ENCODE results near the gene CPA4. TPM values are rescaled to one million over a fixed set of nuclear protein-coding genes. Genes with fewer than 3 reads are reported as not detected.

CPA4 gene
- total RNA-seq, 3 donors from 2014 or later (not counting 1 experiment from before 2014, with no cell fraction given), result not detected

DNA sequence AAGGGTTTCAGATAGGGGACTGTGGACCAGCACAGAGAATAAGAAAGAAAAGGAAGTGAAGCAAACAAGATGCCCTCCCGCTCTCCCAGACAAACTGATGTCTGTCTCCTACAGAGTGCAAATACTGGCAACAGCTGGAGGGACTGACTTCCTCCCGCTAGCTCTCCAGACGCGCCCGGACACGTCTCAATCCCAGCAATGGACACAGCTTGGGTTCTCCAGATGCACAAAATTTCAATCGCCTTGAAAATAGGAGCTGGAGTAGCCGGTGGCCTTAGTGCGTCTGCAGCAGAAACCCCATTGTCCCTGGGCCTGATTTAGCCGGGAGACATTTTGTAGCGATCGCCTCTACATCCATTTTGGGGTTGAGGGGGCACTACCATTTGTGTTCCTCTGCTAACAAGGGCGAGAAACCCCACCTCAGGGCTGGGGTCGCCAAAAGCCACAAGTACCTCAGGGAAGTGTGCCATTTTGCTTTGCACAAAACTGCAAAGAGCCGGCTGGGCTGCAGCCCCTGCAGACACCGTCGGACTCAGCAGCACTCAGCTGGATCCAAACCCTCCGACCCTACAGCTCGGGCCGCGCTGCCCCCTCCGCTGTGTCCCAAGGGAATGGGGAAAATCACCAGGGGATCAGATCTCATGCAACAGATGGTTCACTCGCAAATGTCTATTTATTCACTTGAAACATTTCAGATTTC lies 20.4 kb upstream of the CPA4 start:
- no peaks in the 10 kb centered on the region for H3K4me1 Mint-ChIP-seq
- Histone ChIP-seq H3K27me3 (ENCODE audit: control insufficient read depth, insufficient read depth, low read length) (peaks cover 3% of the 10 kb centered on the region), H3K4me3 (ENCODE audit: low read length) (no peak overlapping the region), H3K36me3 (ENCODE audit: control insufficient read depth, insufficient read depth, low read length) (no peaks in the 10 kb centered on the region), H3K4me1 (ENCODE audit: control insufficient read depth, insufficient read depth, low read length) (peaks cover 4% of the 10 kb centered on the region), H3K27ac (ENCODE audit: low read length) (no peak overlapping the region), H3K9me3 (ENCODE audit: control insufficient read depth, insufficient read depth, low read length) (no peaks in the 10 kb centered on the region)
- H3K36me3 Mint-ChIP-seq, result no peaks in the 10 kb centered on the region
- DNase-seq (no peak), ATAC-seq (no peak)
- intact Hi-C loops (cut with micrococcal nuclease), result no loop called here
- H3K27me3 Mint-ChIP-seq (ENCODE audit: low read depth in 2 of 2), result peaks cover 35 to 43% of the 10 kb centered on the region in 2 donors
- no peak overlapping the region for H3K4me3 Mint-ChIP-seq
- H3K27ac Mint-ChIP-seq, result no peak overlapping the region
- no peaks in the 10 kb centered on the region for H3K9me3 Mint-ChIP-seq
- TF ChIP-seq, protein P1, sequence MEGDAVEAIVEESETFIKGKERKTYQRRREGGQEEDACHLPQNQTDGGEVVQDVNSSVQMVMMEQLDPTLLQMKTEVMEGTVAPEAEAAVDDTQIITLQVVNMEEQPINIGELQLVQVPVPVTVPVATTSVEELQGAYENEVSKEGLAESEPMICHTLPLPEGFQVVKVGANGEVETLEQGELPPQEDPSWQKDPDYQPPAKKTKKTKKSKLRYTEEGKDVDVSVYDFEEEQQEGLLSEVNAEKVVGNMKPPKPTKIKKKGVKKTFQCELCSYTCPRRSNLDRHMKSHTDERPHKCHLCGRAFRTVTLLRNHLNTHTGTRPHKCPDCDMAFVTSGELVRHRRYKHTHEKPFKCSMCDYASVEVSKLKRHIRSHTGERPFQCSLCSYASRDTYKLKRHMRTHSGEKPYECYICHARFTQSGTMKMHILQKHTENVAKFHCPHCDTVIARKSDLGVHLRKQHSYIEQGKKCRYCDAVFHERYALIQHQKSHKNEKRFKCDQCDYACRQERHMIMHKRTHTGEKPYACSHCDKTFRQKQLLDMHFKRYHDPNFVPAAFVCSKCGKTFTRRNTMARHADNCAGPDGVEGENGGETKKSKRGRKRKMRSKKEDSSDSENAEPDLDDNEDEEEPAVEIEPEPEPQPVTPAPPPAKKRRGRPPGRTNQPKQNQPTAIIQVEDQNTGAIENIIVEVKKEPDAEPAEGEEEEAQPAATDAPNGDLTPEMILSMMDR (IDR thresholded peaks at IDR 0.05), result no peak
- 89% methylated on average over 23 of the region's 23 CpGs for WGBS (ENCODE audit: insufficient coverage)

DNA sequence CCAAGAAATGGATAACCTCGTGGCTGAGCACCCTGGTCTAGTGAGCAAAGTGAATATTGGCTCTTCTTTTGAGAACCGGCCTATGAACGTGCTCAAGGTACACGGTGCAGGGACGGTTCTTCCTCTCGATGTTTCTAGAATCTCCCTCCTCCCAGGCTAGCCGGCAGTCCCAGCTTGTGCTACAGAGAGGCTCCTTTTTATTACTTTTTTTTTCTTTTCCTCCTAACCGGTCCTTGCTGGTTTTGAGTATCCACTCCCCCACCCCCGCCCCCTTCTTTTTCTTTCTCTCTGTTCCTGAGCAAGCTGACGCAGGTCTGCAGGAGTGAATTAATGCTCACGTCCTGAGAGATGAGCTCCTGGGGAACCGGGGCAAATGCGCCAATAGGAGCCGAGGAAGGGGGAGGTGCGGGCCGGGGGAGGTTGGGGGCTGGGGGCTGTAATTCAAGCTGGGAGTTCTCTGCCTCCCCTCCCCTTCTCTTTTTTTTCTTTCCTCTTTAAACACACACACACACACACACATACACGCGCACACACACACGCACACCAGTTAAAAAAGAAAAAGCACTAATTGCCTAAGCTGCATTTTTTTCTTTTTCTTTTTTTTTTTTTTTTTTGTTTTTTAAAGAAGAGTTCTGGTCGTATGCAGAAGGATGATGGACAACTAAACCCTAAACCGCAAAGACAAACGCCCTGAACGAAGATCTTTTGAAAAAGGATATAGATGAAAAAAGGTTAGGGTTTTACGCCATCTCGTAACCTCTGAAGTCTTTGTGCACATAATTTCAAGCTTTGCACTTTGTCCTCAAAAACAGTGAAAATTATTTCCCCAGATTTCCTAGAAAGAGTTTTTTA lies 19.7 kb upstream of the CPA4 start:
- TF ChIP-seq, protein P1 (IDR thresholded peaks at IDR 0.05), result no peak
- Mint-ChIP-seq H3K9me3 (no peaks in the 10 kb centered on the region), H3K27ac (no peak overlapping the region), H3K4me3 (peak overlapping the region; percentile 25), H3K4me1 (no peaks in the 10 kb centered on the region), H3K27me3 (ENCODE audit: low read depth in 2 of 2) (peaks cover 35 to 36% of the 10 kb centered on the region in 2 donors), H3K36me3 (no peaks in the 10 kb centered on the region)
- Histone ChIP-seq H3K36me3 (ENCODE audit: control insufficient read depth, insufficient read depth, low read length) (no peaks in the 10 kb centered on the region), H3K27me3 (ENCODE audit: control insufficient read depth, insufficient read depth, low read length) (peaks cover 3% of the 10 kb centered on the region), H3K27ac (ENCODE audit: low read length) (no peak overlapping the region), H3K4me1 (ENCODE audit: control insufficient read depth, insufficient read depth, low read length) (peaks cover 4% of the 10 kb centered on the region), H3K9me3 (ENCODE audit: control insufficient read depth, insufficient read depth, low read length) (no peaks in the 10 kb centered on the region), H3K4me3 (ENCODE audit: low read length) (no peak overlapping the region)
- intact Hi-C loops (cut with micrococcal nuclease), result no loop called here
- DNase-seq, result peak in 1 of 2 donors; percentile 51
- ATAC-seq, result no peak
- 14% methylated on average over 13 of the region's 25 CpGs for WGBS (ENCODE audit: insufficient coverage)

DNA sequence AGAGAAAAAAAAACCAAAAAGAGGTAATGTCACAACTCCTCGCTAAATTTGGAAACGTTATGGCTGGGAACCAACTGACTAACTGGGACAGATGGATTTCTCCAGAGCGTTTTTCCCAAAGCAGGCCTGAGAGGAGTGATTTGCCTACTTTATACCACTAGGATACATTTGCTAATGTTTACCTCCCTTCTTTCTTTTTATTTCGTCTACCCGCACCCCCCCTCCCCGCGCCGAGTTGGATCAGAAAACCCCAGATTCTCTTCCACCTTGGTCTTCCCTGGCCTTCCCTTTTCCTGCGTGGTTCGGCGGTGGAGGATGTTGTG lies 19.1 kb upstream of the CPA4 start:
- no peaks in the 10 kb centered on the region for H3K36me3 Mint-ChIP-seq
- H3K27me3 Mint-ChIP-seq (ENCODE audit: low read depth in 2 of 2), result peaks cover 34 to 35% of the 10 kb centered on the region in 2 donors
- TF ChIP-seq, protein P1 (IDR thresholded peaks at IDR 0.05), result no peak
- H3K27ac Mint-ChIP-seq, result no peak overlapping the region
- H3K4me1 Mint-ChIP-seq, result no peaks in the 10 kb centered on the region
- H3K4me3 Mint-ChIP-seq, result no peak overlapping the region
- Histone ChIP-seq H3K4me3 (ENCODE audit: low read length) (no peak overlapping the region), H3K27me3 (ENCODE audit: control insufficient read depth, insufficient read depth, low read length) (peaks cover 3% of the 10 kb centered on the region), H3K36me3 (ENCODE audit: control insufficient read depth, insufficient read depth, low read length) (no peaks in the 10 kb centered on the region), H3K4me1 (ENCODE audit: control insufficient read depth, insufficient read depth, low read length) (peaks cover 4% of the 10 kb centered on the region), H3K9me3 (ENCODE audit: control insufficient read depth, insufficient read depth, low read length) (no peaks in the 10 kb centered on the region), H3K27ac (ENCODE audit: low read length) (no peak overlapping the region)
- intact Hi-C loops (cut with micrococcal nuclease), result no loop called here
- DNase-seq (no peak), ATAC-seq (no peak)
- WGBS (ENCODE audit: insufficient coverage), result 81% methylated on average over 9 of the region's 11 CpGs
- no peaks in the 10 kb centered on the region for H3K9me3 Mint-ChIP-seq

Measured in natural killer cell (primary cell).